Gastroesophageal sphincter (tissue), 4 donors: ENCODE measurements around the gene UBR4. TPM values are rescaled to one million over a fixed set of nuclear protein-coding genes. Genes with fewer than 3 reads are reported as not detected.

Source experiments
- ATAC-seq: fragments of 150-250 bp; one replicate; pipeline ENCODE4 v1.9.1; 2016; ENCODE audit warnings: mild to moderate bottlenecking, moderate library complexity
- H3K27ac ChIP-seq, 4 donors: fragments of 200-600 bp; sonication (generic) in 3 of 4; 1 replicate in 3 of 4; 2 replicates in 1 of 4; pipeline ENCODE4 v1.5.1; 2016 to 2019
- H3K27me3 ChIP-seq: fragments of 200-600 bp; sonication (generic); one replicate; pipeline ENCODE4 v1.5.1; 2019
- H3K36me3 ChIP-seq, 2 donors: fragments of 200-600 bp; sonication (generic); one replicate each; pipeline ENCODE4 v1.5.1; 2019; ENCODE audit warnings: control low read depth in 1 of 2
- H3K4me1 ChIP-seq, 3 donors: fragments of 200-600 bp; sonication (generic); 1 replicate in 2 of 3; 2 replicates in 1 of 3; pipeline ENCODE4 v1.5.1; 2016 to 2019; ENCODE audit warnings: control low read depth in 2 of 3
- H3K4me3 ChIP-seq, 2 donors: fragments of 200-600 bp; sonication (generic); one replicate each; pipeline ENCODE4 v1.5.1; 2019; ENCODE audit warnings: mild to moderate bottlenecking in 1 of 2, moderate library complexity in 1 of 2
- H3K9me3 ChIP-seq, 3 donors: fragments of 200-600 bp; sonication (generic); one replicate each; pipeline ENCODE4 v1.5.1; 2017 to 2019; ENCODE audit warnings: control low read depth in 2 of 3
- EP300 ChIP-seq: sonication (generic); formaldehyde crosslinking; IDR thresholded peaks from one replicate; pipeline ENCODE4 v1.6.1; 2017; ENCODE audit warnings: antibody characterized with exemption, mild to moderate bottlenecking
- POLR2A ChIP-seq, 2 donors: fragments of 450-650 bp; IDR thresholded peaks; one replicate each; pipeline ENCODE4 v1.6.1; 2017; ENCODE audit warnings: antibody characterized with exemption in 2 of 2, mild to moderate bottlenecking in 2 of 2, moderate library complexity in 1 of 2
- POLR2AphosphoS5 ChIP-seq: sonication (generic); formaldehyde crosslinking; IDR thresholded peaks from one replicate; pipeline ENCODE4 v1.6.1; 2017; ENCODE audit warnings: antibody characterized with exemption
- WGBS, 2 donors: methylation state at CpG; one replicate each; pipeline ENCODE4 v1.1.5; 2018; ENCODE audit warnings: low coverage in 1 of 2; 5-methylcytosine and 5-hydroxymethylcytosine counted together
- total RNA-seq, 4 donors: library from RNA; depleted of rRNA; stranded (reverse); fragments of >200 nt; gene quantifications; one replicate each; pipeline ENCODE4 v1.1.0, GENCODE V29; 2016
- TF ChIP-seq, protein P1 (sequence below), 4 experiments: fragments of 200-600 bp in 2 of 4; fragments of 450-650 bp in 2 of 4; sonication (generic) in 1 of 4; IDR thresholded peaks; one replicate each; pipeline ENCODE4 v1.5.1; 2017 to 2019; ENCODE audit warnings: antibody characterized with exemption in 4 of 4, mild to moderate bottlenecking in 2 of 4, moderate library complexity in 2 of 4

The UBR4 gene
- total RNA-seq, 4 donors from 2014 or later = 79.3 to 200 (median 191) TPM

- Histone ChIP-seq H3K27me3 (no peaks in the 10 kb centered on the region), H3K36me3 (peaks cover 9 to 100% of the 10 kb centered on the region in 2 donors), H3K4me3 (no peak overlapping the region), H3K9me3 (no peaks in the 10 kb centered on the region), H3K4me1 (no peaks in the 10 kb centered on the region), H3K27ac (no peak overlapping the region)
- no peak for ATAC-seq
- WGBS, 2 donors = 76 to 84% methylated on average over 2 to 3 of the region's 3 CpGs
- TF ChIP-seq POLR2A (IDR thresholded peaks at IDR 0.05) (no peak), EP300 (no peak), POLR2AphosphoS5 (no peak)
- TF ChIP-seq, protein P1, sequence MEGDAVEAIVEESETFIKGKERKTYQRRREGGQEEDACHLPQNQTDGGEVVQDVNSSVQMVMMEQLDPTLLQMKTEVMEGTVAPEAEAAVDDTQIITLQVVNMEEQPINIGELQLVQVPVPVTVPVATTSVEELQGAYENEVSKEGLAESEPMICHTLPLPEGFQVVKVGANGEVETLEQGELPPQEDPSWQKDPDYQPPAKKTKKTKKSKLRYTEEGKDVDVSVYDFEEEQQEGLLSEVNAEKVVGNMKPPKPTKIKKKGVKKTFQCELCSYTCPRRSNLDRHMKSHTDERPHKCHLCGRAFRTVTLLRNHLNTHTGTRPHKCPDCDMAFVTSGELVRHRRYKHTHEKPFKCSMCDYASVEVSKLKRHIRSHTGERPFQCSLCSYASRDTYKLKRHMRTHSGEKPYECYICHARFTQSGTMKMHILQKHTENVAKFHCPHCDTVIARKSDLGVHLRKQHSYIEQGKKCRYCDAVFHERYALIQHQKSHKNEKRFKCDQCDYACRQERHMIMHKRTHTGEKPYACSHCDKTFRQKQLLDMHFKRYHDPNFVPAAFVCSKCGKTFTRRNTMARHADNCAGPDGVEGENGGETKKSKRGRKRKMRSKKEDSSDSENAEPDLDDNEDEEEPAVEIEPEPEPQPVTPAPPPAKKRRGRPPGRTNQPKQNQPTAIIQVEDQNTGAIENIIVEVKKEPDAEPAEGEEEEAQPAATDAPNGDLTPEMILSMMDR (IDR thresholded peaks at IDR 0.05) = no peak
Measured at GRCh38 chr1:19109545-19109944, 100.5 kb downstream of the UBR4 start.

- ATAC-seq = no peak
- no peak overlapping the region for H3K4me3 ChIP-seq
- peaks cover 8 to 100% of the 10 kb centered on the region in 2 donors for H3K36me3 ChIP-seq
- H3K27me3 ChIP-seq = no peaks in the 10 kb centered on the region
- no peaks in the 10 kb centered on the region for H3K9me3 ChIP-seq
- no peak for TF ChIP-seq EP300
- TF ChIP-seq, protein P1 (IDR thresholded peaks at IDR 0.05) = no peak
- no peak for TF ChIP-seq POLR2AphosphoS5
- TF ChIP-seq POLR2A (IDR thresholded peaks at IDR 0.05) = no peak
- no peak overlapping the region for H3K27ac ChIP-seq
- H3K4me1 ChIP-seq = no peaks in the 10 kb centered on the region
- 85% methylated on average over 6 to 8 of the region's 8 CpGs for WGBS, 2 donors
Measured at GRCh38 chr1:19101244-19101643, 108.8 kb downstream of the UBR4 start.

- H3K27me3 ChIP-seq = no peaks in the 10 kb centered on the region
- no peak for ATAC-seq
- no peaks in the 10 kb centered on the region for H3K4me1 ChIP-seq
- H3K9me3 ChIP-seq = no peaks in the 10 kb centered on the region
- no peak overlapping the region for H3K27ac ChIP-seq
- peaks cover 8 to 100% of the 10 kb centered on the region in 2 donors for H3K36me3 ChIP-seq
- 78% methylated on average over 4 of the region's 5 CpGs; no CpG with 5 or more reads in 1 of the 2 donors for WGBS, 2 donors
- TF ChIP-seq POLR2A (IDR thresholded peaks at IDR 0.05) = no peak
- no peak for TF ChIP-seq EP300
- TF ChIP-seq POLR2AphosphoS5 = no peak
- TF ChIP-seq, protein P1 (IDR thresholded peaks at IDR 0.05) = no peak
- H3K4me3 ChIP-seq = no peak overlapping the region
Measured at GRCh38 chr1:19100028-19100427, 110.0 kb downstream of the UBR4 start.

DNA sequence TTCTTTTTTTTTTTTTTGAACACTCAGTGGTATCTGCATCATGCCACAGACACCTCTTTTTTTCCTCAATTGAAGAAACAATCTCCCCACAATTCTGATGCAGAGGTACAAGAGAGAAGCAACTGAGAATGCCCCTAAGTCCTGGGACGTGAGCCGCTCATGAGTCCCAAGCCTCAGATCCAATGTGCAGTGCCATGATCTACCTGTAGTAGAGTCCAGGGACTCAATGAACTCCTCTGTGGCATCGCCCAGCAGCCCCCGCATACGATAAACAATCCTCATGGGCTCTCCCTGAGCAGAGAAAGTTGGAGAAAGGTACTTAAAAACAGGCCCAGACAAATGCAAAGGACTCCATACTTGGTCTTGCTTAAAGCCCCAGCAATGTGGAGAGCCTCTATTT is 113.1 kb downstream of the UBR4 start:
- TF ChIP-seq EP300 (no peak), POLR2A (IDR thresholded peaks at IDR 0.05) (no peak), POLR2AphosphoS5 (no peak)
- TF ChIP-seq, protein P1 (IDR thresholded peaks at IDR 0.05) = no peak
- Histone ChIP-seq H3K36me3 (peaks cover 8 to 100% of the 10 kb centered on the region in 2 donors), H3K4me3 (no peak overlapping the region), H3K27ac (no peak overlapping the region), H3K9me3 (no peaks in the 10 kb centered on the region), H3K27me3 (no peaks in the 10 kb centered on the region), H3K4me1 (peaks cover 0 to 8% (median 1%) of the 10 kb centered on the region in 3 donors)
- ATAC-seq = no peak
- WGBS, 2 donors = 76% methylated on average over 4 of the region's 5 CpGs; no CpG with 5 or more reads in 1 of the 2 donors

- Histone ChIP-seq H3K36me3 (peaks cover 8 to 97% of the 10 kb centered on the region in 2 donors), H3K27me3 (no peaks in the 10 kb centered on the region), H3K4me3 (no peak overlapping the region), H3K27ac (no peak overlapping the region), H3K9me3 (no peaks in the 10 kb centered on the region), H3K4me1 (peaks cover 4 to 15% (median 6%) of the 10 kb centered on the region in 3 donors)
- TF ChIP-seq, protein P1 (IDR thresholded peaks at IDR 0.05) = peak in 3 of 4 experiments; percentile 12 to 58 (median 41)
- no peak for TF ChIP-seq EP300
- ATAC-seq = peak; percentile 43
- WGBS, 2 donors = 47 to 61% methylated on average over 7 of the region's 7 CpGs
Measured at GRCh38 chr1:19096036-19096833, 113.8 kb downstream of the UBR4 start.
